HG03135 (cell line): ENCODE results near the gene ZCCHC7.

Source experiments
- ATAC-seq: cut with Tn5 transposase; IDR thresholded peaks from one replicate; pipeline ENCODE4 v1.9.1; 2021; ENCODE audit warnings: mild to moderate bottlenecking, moderate library complexity; ENCODE audit not compliant: unreplicated experiment

Gene ZCCHC7

GRCh38 chr9:37328556-37329227 is 208.3 kb downstream of the ZCCHC7 start:
- no peak for ATAC-seq

- no peak for ATAC-seq
Observed at GRCh38 chr9:37329576-37329975, 209.2 kb downstream of the ZCCHC7 start.

- no peak for ATAC-seq
Observed at GRCh38 chr9:37331871-37332270, 211.5 kb downstream of the ZCCHC7 start.

- no peak for ATAC-seq
Observed at GRCh38 chr9:37332578-37332977, 212.2 kb downstream of the ZCCHC7 start.

- no peak for ATAC-seq
Observed at GRCh38 chr9:37333288-37333687, 212.9 kb downstream of the ZCCHC7 start.

- no peak for ATAC-seq
Observed at GRCh38 chr9:37335238-37335637, 214.9 kb downstream of the ZCCHC7 start.

GRCh38 chr9:37336150-37336549 is 215.8 kb downstream of the ZCCHC7 start:
- ATAC-seq: no peak

GRCh38 chr9:37337301-37337890 is 217.0 kb downstream of the ZCCHC7 start:
- ATAC-seq: no peak

GRCh38 chr9:37338218-37338617 is 217.8 kb downstream of the ZCCHC7 start:
- no peak for ATAC-seq

GRCh38 chr9:37339923-37340322 is 219.5 kb downstream of the ZCCHC7 start:
- no peak for ATAC-seq

GRCh38 chr9:37340961-37341360 is 220.6 kb downstream of the ZCCHC7 start:
- ATAC-seq: no peak

- no peak for ATAC-seq
Observed at GRCh38 chr9:37341704-37342103, 221.3 kb downstream of the ZCCHC7 start.

GRCh38 chr9:37342493-37342892 is 222.1 kb downstream of the ZCCHC7 start:
- no peak for ATAC-seq

GRCh38 chr9:37342895-37343294 is 222.5 kb downstream of the ZCCHC7 start:
- no peak for ATAC-seq

GRCh38 chr9:37343724-37344123 is 223.3 kb downstream of the ZCCHC7 start:
- no peak for ATAC-seq

- no peak for ATAC-seq
Observed at GRCh38 chr9:37345038-37345437, 224.7 kb downstream of the ZCCHC7 start.

- no peak for ATAC-seq
Observed at GRCh38 chr9:37348917-37349316, 228.5 kb downstream of the ZCCHC7 start.

- ATAC-seq: no peak
Observed at GRCh38 chr9:37350486-37351190, 230.3 kb downstream of the ZCCHC7 start.

GRCh38 chr9:37353791-37354190 is 233.4 kb downstream of the ZCCHC7 start:
- ATAC-seq: no peak

- no peak for ATAC-seq
Observed at GRCh38 chr9:37362430-37362829, 242.1 kb downstream of the ZCCHC7 start.

- no peak for ATAC-seq
Observed at GRCh38 chr9:37363124-37363523, 242.8 kb downstream of the ZCCHC7 start.

GRCh38 chr9:37364136-37364535 is 243.8 kb downstream of the ZCCHC7 start:
- ATAC-seq: no peak
